ENCODE measurements around the gene KANSL1. TPM values are rescaled to one million over a fixed set of nuclear protein-coding genes. Genes with fewer than 3 reads are reported as not detected.

KANSL1 gene
- total RNA-seq, 1 donor from 2014 or later: 99.8 TPM

DNA sequence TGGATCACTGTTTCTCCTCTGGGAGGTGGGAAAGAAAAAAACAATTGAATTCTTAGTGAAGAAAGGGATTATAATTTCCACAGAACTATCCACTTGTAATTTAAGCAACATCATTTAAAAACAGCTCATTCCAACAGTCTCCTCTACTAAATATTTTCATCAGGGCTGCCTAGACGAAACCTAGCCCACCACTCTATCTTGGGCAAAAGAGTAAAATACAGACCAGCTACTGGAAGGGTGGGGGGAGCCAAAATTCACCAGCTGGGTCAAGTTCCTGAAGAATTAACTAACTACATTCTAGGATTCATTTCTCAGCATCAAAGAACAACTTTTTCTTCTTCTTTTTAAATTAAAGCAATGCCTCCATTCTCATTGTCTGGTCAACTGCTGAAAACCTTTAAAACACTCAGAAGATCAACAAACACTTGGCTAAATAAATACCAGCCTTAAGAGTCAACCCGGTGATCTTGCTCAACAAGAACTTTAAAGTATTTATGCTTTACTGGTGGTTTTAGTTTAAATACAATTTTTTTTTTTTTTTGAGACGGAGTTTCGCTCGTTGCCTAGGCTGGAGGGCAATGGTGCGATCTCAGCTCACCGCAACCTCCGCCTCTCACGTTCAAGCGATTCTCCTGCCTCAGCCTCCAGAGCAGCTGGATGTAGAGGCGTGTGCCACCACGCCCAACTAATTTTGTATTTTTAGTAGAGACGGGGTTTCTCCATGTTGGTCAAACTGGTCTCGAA is 25.2 kb downstream of the KANSL1 start:
- Histone ChIP-seq H2AFZ (ENCODE audit: low read depth, low read length) (no peak overlapping the region), H3K4me1 (ENCODE audit: insufficient read depth, low read length) (peaks cover 4% of the 10 kb centered on the region), H3K36me3 (ENCODE audit: insufficient read depth, low read length) (peaks cover 19% of the 10 kb centered on the region), H4K20me1 (ENCODE audit: insufficient read depth, low read length) (peaks cover 96% of the 10 kb centered on the region), H3K9ac (ENCODE audit: low read length) (peak overlapping the region; percentile 33), H3K27ac (ENCODE audit: low read depth, low read length) (peak overlapping the region; percentile 59), H3K4me3 (ENCODE audit: insufficient read depth, low read depth, low read length) (no peak overlapping the region), H3K27me3 (ENCODE audit: insufficient read depth, low read length) (no peaks in the 10 kb centered on the region), H3K79me2 (ENCODE audit: insufficient read depth, low read length) (peaks cover 100% of the 10 kb centered on the region), H3K9me3 (ENCODE audit: insufficient read depth, low read depth, low read length) (no peaks in the 10 kb centered on the region), H3K4me2 (ENCODE audit: low read length) (peak overlapping the region; percentile 47)
- no peaks in the 10 kb centered on the region for H3K9me3 Mint-ChIP-seq (ENCODE audit: unreplicated experiment)
- peaks cover 54% of the 10 kb centered on the region for H3K4me1 Mint-ChIP-seq (ENCODE audit: low read depth, unreplicated experiment)
- DNase-seq (ENCODE audit: low read depth) (peak; percentile 87), FAIRE-seq (no peak)
- no peak overlapping the region for H3K4me3 Mint-ChIP-seq (ENCODE audit: unreplicated experiment)
- H3K27me3 Mint-ChIP-seq (ENCODE audit: low read depth, unreplicated experiment): no peaks in the 10 kb centered on the region
- H3K36me3 Mint-ChIP-seq (ENCODE audit: low read depth, unreplicated experiment): peaks cover 36% of the 10 kb centered on the region
- TF ChIP-seq EZH2 (IDR thresholded peaks at IDR 0.05; ENCODE audit: insufficient read depth, low read length): no peak
- TF ChIP-seq, protein P1, sequence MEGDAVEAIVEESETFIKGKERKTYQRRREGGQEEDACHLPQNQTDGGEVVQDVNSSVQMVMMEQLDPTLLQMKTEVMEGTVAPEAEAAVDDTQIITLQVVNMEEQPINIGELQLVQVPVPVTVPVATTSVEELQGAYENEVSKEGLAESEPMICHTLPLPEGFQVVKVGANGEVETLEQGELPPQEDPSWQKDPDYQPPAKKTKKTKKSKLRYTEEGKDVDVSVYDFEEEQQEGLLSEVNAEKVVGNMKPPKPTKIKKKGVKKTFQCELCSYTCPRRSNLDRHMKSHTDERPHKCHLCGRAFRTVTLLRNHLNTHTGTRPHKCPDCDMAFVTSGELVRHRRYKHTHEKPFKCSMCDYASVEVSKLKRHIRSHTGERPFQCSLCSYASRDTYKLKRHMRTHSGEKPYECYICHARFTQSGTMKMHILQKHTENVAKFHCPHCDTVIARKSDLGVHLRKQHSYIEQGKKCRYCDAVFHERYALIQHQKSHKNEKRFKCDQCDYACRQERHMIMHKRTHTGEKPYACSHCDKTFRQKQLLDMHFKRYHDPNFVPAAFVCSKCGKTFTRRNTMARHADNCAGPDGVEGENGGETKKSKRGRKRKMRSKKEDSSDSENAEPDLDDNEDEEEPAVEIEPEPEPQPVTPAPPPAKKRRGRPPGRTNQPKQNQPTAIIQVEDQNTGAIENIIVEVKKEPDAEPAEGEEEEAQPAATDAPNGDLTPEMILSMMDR (IDR thresholded peaks at IDR 0.05; ENCODE audit: insufficient read depth, low read depth, low read length): no peak
- H3K27ac Mint-ChIP-seq (ENCODE audit: unreplicated experiment): peak overlapping the region; percentile 10

DNA sequence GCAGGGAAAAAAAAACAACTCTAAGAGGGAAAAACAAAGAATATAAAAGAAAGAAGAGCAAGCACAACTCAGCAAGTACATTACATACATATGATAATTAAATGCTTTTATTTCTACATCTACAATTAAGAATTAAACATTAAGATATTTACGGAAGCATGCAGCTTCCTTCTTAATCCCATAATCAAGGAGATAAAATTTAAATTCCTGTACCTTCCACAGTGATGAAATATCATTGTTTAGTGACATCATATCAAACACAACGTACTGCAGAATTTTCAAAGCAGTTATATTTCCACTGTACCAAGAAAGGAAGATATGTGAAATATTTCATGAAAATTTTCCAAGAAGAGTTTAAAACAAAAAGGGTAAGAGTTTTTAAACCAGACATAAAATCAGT is 26.0 kb downstream of the KANSL1 start:
- Histone ChIP-seq H4K20me1 (ENCODE audit: insufficient read depth, low read length) (peaks cover 96% of the 10 kb centered on the region), H3K9ac (ENCODE audit: low read length) (no peak overlapping the region), H3K4me2 (ENCODE audit: low read length) (no peak overlapping the region), H3K27me3 (ENCODE audit: insufficient read depth, low read length) (no peaks in the 10 kb centered on the region), H3K9me3 (ENCODE audit: insufficient read depth, low read depth, low read length) (no peaks in the 10 kb centered on the region), H2AFZ (ENCODE audit: low read depth, low read length) (no peak overlapping the region), H3K27ac (ENCODE audit: low read depth, low read length) (no peak overlapping the region), H3K4me1 (ENCODE audit: insufficient read depth, low read length) (peaks cover 4% of the 10 kb centered on the region), H3K79me2 (ENCODE audit: insufficient read depth, low read length) (peaks cover 100% of the 10 kb centered on the region), H3K36me3 (ENCODE audit: insufficient read depth, low read length) (peaks cover 19% of the 10 kb centered on the region), H3K4me3 (ENCODE audit: insufficient read depth, low read depth, low read length) (no peak overlapping the region)
- Mint-ChIP-seq H3K4me3 (ENCODE audit: unreplicated experiment) (no peak overlapping the region), H3K36me3 (ENCODE audit: low read depth, unreplicated experiment) (peaks cover 36% of the 10 kb centered on the region), H3K4me1 (ENCODE audit: low read depth, unreplicated experiment) (peaks cover 52% of the 10 kb centered on the region), H3K27me3 (ENCODE audit: low read depth, unreplicated experiment) (no peaks in the 10 kb centered on the region), H3K27ac (ENCODE audit: unreplicated experiment) (no peak overlapping the region), H3K9me3 (ENCODE audit: unreplicated experiment) (no peaks in the 10 kb centered on the region)
- FAIRE-seq (no peak), DNase-seq (ENCODE audit: low read depth) (no peak)
- TF ChIP-seq, protein P1 (IDR thresholded peaks at IDR 0.05; ENCODE audit: insufficient read depth, low read depth, low read length): no peak
- TF ChIP-seq EZH2 (IDR thresholded peaks at IDR 0.05; ENCODE audit: insufficient read depth, low read length): no peak

DNA sequence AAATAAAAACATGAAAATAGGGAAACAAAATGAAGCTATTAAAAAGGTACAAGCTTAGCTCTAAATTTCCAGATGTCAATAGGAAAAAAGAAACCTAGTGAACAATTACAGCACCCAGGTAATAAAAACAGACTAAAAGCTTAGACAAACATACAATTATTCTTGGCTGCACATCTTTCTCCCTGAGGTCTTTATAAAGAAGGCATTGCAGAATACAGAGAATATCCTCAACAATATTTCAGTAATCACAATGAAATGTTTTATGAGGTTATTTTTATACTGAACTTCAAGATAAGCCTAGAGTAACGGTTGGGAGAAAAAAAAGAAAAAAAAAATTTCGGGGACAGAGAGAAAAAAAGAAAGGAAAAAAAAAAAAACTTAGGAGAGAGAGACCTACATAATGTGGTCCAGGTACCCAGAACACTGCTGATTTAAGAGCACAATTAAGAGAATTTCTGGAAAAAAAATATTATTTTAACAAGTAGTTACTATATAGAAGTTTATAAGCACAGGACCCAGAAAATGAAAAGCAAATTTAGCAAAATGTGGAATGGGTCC is 26.5 kb downstream of the KANSL1 start:
- H3K9ac ChIP-seq (ENCODE audit: low read length): no peak overlapping the region
- H3K27me3 ChIP-seq (ENCODE audit: insufficient read depth, low read length): no peaks in the 10 kb centered on the region
- no peak for DNase-seq (ENCODE audit: low read depth)
- H3K9me3 Mint-ChIP-seq (ENCODE audit: unreplicated experiment): no peaks in the 10 kb centered on the region
- peaks cover 100% of the 10 kb centered on the region for H3K79me2 ChIP-seq (ENCODE audit: insufficient read depth, low read length)
- no peak for FAIRE-seq
- H3K4me3 ChIP-seq (ENCODE audit: insufficient read depth, low read depth, low read length): no peak overlapping the region
- H3K4me1 Mint-ChIP-seq (ENCODE audit: low read depth, unreplicated experiment): peaks cover 52% of the 10 kb centered on the region
- peak overlapping the region; percentile 8 for H3K27ac Mint-ChIP-seq (ENCODE audit: unreplicated experiment)
- TF ChIP-seq, protein P1 (IDR thresholded peaks at IDR 0.05; ENCODE audit: insufficient read depth, low read depth, low read length): no peak
- TF ChIP-seq EZH2 (IDR thresholded peaks at IDR 0.05; ENCODE audit: insufficient read depth, low read length): no peak
- H3K9me3 ChIP-seq (ENCODE audit: insufficient read depth, low read depth, low read length): no peaks in the 10 kb centered on the region
- H3K36me3 ChIP-seq (ENCODE audit: insufficient read depth, low read length): peaks cover 18% of the 10 kb centered on the region
- H4K20me1 ChIP-seq (ENCODE audit: insufficient read depth, low read length): peaks cover 96% of the 10 kb centered on the region
- no peak overlapping the region for H3K27ac ChIP-seq (ENCODE audit: low read depth, low read length)
- H3K27me3 Mint-ChIP-seq (ENCODE audit: low read depth, unreplicated experiment): no peaks in the 10 kb centered on the region
- H3K36me3 Mint-ChIP-seq (ENCODE audit: low read depth, unreplicated experiment): peaks cover 34% of the 10 kb centered on the region
- no peak overlapping the region for H3K4me2 ChIP-seq (ENCODE audit: low read length)
- H3K4me3 Mint-ChIP-seq (ENCODE audit: unreplicated experiment): no peak overlapping the region
- no peak overlapping the region for H2AFZ ChIP-seq (ENCODE audit: low read depth, low read length)
- H3K4me1 ChIP-seq (ENCODE audit: insufficient read depth, low read length): peaks cover 4% of the 10 kb centered on the region
